DLD1 (cell line): Measurements from ENCODE around the gene TRIM56.
"Not testable (repeated sequence)": the region's sequence is repeated elsewhere in the genome, so short reads cannot be mapped to it uniquely, and the experiment has no call there.

Experiments used
- in situ Hi-C: cut with HindIII; loops from 2 replicates; pipeline ENCODE4 v1.10.0; 2017; ENCODE audit warnings: low sequenced_read_pairs

Gene TRIM56

DNA sequence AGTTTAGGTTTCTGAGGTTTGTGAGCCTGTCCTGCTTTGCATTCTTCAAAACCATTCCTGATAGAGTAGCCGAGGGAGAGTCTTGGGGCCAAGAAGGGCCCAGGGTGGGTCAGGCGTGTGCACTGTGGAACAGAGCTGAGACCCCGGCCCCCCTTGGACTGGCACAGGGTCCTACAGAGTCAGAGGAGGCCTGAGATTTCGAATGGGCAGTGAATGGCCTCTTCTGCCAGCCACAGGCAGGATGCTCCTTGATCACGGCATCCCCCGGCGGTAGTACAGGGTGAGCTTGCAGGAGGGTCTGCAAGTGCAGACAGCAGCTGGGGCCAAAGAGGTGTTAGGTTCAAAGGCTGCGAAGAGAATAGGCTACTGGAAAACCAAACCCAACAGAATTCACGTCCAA is 4.6 kb downstream of the TRIM56 start:
- in situ Hi-C loops, result no loop called here

DNA sequence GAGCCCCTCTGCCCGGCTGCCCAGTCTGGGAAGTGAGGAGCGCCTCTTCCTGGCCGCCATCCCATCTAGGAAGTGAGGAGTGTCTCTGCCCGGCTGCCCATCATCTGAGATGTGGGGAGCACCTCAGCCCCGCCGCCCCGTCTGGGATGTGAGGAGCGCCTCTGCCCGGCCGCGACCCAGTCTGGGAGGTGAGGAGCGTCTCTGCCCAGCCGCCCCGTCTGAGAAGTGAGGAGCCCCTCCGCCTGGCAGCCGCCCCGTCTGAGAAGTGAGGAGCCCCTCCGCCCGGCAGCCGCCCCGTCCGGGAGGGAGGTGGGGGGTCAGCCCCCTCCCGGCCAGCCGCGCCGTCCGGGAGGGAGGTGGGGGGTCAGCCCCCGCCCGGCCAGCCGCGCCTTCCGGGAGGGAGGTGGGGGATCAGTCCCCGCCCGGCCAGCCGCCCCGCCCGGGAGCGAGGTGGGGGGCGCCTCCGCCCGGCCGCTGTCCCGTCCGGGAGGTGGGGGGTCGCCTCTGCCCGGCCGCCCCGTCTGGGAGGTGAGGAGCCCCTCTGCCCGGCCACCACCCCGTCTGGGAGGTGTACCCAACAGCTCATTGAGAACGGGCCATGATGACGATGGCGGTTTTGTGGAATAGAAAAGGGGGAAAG is 7.1 kb downstream of the TRIM56 start:
- in situ Hi-C loops, result not testable (repeated sequence)

DNA sequence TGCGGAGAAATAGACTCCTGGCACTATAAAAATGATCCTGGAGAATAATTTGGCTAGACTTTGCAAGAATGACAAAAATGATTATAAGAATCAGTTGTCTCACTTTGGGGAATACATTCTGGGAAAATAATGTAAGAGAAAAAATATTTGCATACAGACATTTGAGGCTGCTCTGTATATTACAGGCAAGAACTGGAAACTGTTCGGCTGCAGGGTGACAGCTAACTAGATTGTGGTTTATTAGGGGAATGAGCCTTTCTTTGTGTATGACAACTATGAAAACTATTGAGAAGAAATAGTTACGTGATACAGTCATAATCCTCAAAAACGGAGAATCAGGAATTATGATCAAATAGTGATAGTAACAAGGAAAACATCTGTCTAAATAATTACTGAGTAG is 8.6 kb downstream of the TRIM56 start:
- in situ Hi-C loops, result no loop called here

DNA sequence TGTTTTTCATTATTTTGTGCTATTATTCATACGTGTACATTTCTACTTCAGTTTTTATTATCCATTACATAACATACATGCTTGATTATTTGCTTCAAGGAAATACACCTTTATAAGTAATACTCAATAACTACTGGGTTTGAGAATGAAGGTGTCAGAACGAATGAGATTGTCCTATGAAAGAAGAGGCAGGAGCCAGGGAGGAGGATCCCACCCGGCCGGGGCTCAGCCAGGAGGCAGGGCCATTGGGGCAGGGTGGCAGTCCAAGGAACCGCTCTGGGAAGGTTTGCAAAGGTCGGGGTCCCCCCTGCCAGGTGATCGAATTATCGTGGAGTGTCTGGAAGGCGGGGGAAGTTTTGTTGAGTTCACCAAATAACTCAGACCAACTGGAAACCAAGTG is 9.1 kb downstream of the TRIM56 start:
- in situ Hi-C loops, result no loop called here

DNA sequence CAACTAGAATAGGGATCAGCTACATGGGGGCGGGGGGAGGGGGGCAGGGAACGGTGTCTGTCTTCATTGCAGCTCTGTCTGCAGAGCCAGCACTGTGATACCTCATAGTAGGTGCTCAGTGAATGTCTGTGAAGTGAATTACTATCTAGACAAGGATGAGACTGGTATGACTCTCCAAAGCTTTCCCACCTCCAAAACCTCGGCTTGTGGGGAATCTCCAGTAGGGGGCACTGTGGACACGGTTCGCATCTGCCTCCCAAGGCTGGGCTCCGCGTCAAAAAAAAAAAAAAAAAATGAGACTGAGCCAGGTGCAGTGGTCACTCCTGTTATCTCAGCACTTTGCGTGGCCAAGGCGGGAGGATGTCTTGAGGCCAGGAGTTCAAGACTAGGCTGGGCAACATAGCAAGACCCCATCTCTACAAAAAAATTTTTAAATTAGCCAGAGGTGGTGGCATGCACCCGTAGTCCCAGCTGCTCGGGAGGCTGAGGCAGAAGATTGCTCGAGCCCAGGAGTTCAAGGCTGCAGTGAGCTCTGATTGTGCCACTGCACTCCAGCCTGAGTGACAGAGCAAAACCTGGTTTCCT is 9.6 kb downstream of the TRIM56 start:
- in situ Hi-C loops, result no loop called here

DNA sequence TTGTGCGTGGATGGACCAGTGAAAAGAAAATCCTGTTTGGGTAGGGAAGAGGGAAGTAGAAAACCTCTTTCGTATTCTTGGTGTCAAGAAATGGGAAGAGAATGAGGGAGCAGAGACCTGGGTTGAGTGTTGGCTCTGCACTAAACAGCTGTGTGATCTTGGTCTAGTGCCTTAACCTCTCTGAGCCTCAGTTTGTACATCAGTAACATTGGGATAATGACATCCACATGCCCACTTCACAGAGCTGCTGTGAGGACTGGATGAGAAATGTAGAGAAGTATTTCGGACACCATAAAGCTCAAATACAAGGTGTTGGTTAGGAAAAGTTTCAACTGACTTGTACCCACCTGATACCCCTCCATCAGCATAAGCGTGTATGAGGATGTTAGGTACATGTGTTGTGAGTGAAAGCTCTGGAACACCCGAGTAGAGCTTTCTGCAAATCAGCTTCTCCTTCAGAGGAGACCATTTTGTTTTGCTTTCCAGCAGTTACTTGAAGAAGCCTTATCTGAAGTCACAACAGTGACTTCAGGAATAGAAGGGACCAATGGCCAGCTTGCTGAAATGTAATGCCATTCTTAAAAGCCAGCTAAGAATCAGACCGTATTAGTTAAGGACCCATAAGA is 11.2 kb downstream of the TRIM56 start:
- in situ Hi-C loops, result no loop called here

DNA sequence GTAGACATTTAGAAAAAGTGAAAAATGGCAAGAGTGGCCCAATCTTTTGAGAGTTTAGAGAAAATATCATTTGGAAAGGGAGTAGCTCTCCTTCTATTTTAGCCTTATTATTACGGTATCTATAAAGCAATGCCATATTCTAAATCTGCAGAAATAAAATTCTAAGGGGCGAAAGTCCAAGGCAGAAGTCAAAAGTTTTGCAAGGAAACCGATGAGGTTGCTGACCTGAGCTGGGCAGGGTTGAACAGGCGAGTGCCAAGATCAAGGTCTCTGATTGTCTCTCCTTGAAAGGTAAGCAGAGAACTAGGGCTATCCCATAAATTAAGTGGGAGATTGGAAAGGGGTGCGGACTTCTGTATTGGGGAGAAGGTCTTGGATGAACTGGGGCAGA is 11.7 kb downstream of the TRIM56 start:
- in situ Hi-C loops, result no loop called here

DNA sequence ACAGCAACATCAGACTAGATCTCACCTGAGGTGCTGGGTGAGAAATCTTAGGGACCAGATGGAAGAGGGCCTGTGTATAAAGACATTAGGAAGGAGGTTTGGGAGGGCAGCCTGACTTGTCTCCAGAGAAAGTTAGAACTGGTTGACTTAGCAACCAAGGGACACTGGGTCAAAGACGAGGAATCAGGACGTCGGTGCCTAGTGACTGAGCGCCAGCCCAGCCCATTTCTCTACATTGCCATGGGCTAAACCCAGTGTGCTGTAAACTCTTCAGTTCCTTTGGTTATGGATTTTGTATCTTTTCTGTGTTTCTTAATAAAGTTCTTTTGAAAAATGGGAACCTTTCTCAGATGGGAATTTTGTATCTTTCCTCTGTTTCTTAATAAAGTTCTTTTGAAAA is 12.3 kb downstream of the TRIM56 start:
- in situ Hi-C loops, result no loop called here

DNA sequence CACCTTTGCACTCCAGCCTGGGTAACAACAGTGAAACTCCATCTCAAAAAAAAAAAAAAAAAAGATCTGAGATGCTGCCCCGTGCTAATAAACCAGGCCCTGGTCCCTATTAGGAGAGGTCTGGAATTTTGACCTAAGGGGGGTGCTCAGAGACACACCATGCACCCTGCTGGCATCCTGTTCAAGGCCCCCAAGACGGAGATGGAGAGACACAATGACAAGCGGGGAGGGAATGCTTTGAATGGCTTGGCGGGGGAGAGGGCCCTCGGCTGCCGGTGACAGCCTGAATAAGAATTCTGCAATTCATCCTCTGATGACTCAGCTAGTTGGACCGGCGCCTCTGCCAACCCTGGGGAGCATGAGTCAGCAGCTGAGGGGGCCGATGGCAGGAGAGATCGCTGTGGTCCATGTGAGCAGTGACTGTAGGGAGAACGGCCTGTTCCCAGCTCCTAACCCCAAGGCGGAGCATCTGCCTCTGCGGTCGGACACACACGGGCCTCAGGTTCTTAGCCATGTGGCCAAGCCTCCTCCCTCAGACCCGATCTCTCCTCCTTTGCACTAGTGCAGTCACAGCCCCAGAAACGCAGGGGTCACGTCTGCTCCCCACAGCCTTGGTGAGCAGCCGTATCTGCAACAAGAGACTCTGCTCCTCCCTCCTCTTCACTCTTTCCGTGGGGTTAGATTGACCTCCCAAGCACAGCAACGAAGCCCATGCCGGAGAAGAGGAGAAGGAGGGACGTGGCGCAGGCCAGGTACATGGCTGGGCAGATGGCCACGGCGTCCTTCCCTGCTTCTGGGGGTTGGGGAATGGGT is 14.9 kb downstream of the TRIM56 start:
- in situ Hi-C loops, result no loop called here

DNA sequence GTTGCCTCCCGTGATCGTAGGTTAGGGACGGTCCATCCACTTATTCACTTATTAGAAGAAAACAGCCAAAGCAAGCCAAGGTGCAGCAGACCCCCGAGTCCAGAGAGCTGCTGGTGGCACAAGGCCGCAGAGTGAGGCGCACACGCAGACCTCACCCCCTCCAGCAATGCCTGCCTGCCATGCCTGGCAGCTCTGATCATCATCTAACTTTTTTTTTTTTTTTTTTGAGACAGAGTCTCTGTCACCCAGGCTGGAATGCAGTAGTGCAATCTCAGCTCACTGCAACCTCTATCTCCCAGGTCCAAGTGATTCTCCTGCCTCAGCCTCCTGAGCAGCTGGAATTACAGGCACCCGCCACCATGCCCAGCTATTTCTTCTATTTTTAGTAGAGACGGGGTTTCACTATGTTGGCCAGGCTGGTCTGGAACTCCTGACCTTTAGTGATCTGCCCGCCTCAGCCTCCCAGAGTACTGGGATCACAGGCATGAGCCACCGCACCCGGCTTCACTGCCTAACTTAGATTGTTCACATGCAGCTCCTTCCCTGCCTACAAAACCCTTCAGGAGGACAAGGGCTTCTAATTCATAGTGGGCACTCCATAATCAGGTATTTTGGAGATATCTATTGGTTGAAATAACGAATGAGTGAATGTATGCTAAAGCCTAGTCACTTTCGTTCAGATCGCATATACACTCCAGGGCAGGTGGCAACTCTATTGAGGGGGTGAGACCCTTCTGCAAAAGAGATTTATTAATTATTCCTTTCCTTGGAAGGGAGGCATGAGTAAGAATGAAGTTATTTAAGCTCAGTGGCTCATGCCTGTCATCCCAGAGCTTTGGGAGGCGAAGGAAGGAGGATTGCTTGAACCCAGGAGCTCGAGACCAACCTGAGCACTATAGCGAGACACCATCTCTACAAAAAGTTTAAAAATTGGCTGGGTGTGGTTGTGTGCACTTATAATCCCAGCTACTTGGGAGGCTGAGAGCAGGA is 15.9 kb downstream of the TRIM56 start:
- in situ Hi-C loops, result no loop called here

DNA sequence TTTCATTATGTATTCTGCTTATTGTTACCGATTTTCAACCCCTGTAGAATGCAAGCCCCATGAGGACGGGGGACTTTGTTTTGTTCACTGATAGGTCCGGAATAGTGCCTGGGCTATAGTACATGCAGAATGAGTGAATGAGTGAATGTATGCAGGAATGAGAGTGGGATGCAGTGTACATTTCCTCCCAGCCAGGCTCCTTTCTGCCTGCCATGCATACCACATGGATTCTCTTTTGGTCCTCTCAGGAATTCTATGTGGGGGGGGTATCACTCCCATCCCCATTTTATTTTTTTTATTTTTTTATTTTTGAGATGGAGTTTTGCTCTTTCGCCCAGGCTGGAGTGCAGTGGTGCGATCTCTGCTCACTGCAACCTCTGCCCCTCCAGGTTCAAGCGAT is 16.7 kb downstream of the TRIM56 start:
- in situ Hi-C loops, result no loop called here

DNA sequence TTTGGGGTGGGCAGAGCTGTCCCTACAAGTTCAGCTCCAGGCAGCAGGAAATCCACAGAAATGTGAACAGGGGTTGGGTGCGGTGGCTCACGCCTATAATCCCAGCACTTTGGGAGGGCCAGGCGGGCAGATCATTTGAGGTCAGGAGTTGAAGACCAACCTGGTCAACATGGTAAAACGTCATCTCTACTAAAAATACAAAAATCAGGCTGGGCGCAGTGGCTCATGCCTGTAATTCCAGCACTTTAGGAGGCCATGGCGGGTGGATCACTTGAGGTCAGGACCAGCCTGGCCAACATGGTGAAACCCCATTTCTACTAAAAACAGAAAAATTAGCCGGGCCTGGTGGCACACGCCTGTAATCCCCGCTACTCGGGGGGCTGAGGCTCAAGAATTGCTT is 18.4 kb downstream of the TRIM56 start:
- in situ Hi-C loops, result not testable (repeated sequence)

DNA sequence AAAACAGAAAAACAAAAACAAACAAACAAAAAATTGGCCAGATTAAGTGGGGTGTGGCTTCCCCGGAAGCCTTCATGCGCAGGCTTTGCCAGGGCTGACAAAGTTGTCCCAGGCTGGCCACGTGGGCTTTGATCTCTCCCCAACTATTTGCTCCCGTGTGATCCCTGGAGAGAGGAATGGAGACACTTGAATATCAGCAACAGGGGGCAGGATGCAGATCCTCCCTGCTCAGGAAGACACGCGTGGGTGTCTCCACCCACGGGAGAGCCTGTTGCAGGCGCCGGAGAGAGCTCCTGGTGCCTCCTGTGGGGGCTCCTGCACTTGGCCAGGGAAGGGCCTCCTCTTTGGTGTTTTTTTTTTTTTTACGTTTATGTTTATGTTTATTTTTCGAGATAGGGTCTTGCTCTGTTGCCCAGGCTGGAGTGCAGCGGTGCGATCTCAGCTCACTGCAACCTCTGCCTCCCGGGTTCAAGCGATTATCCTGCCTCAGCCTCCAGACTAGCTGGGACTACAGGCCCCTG is 19.0 kb downstream of the TRIM56 start:
- in situ Hi-C loops, result no loop called here

DNA sequence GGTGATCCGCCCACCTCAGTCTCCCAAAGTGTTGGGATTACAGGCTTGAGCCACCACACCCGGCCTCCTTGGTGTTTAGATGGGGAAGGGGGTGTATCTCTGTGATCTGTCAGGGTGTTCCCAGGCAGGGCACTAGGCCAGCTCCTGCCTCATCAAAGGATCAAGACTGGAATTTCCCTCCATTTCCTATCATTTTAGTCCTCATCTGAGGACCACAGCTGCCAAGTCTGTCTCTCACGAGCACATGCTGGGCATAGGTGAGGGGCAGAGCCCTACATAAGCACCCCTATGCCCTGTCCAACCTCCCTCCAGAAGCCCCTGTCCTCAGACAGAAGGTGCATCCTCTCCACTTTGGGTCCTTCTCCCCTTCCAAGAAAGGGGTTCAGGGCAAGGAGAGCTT is 19.5 kb downstream of the TRIM56 start:
- in situ Hi-C loops, result no loop called here

DNA sequence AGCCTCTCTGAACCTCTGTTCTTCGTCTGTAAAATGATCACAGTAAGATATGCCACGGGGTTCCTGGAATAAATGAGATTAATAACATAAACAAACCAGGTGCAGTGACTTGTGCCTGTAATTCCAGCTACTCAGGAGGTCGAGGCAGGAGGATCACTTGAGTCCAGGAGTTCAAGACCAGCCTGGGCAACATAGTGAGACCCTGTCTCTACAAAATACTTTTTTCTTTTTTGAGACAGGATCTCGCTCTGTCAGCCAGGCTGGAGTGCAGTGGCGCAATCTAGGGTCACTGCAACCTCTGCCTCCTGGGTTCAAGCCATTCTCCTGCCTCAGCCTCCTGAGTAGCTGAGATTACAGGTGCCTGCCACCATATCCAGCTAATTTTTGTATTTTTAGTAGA is 20.0 kb downstream of the TRIM56 start:
- in situ Hi-C loops, result not testable (repeated sequence)

DNA sequence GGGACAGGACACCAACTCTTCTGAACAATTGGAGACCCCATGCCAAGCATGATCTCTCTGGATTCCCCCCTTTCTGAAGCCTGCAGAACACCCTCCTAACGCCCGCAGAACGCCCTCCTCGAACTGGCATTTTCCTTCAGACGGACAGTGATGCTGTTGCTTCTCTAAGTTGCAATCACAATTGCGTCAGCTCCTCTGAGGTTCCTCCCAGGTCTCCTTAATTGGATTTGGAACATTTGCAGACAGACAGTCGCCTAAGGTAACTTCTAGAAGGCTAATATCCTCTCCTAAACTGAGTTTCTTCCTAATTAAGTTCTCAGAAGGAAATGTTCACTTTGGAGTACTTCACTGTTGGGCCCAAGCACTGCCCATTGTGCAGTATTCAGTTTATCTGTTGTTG is 21.1 kb downstream of the TRIM56 start:
- in situ Hi-C loops, result no loop called here

DNA sequence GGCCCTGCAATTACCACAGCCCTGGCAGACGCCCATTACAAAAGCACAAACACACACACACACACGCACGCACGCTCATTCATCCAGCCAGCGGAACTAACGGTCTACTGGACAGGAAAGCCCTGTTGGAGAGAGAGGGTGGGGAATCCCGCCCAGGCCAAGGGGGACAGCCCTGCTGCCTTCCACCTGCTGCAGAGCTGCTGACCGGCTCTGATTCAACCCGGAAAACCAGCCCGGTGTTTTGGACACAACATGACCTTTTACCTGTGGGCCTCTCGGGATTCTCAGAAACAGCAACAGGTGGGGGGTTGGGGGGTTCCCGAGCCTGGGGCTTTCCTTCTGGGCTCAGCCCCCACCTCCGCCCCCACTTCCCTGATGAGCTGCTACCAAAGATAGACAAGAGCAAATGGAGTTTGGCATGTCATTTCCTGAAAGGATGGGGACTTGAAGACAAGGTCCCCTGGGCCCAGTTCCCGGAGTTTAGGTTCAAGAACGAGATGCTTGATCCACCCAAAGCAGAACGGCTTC is 23.1 kb downstream of the TRIM56 start:
- in situ Hi-C loops, result no loop called here

DNA sequence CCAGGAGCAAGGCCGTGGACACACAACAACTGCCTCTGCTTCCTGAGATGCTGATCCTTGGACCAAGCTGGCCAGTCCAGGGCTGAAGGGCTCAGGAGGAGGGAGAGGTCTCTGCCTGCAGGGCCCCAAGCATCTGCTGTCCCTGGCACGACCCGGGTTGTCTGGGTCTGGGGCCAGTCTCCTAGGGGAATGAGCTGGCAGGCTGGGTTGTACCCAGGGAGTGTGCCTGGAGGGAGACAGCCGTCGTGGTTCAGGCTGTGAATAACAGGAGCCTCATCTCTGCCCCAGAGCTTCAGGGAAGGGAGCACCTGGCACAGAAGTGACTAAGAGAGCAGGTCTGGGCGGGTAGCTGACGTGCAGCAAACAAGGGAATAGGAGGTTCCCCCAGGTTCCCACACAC is 23.7 kb downstream of the TRIM56 start:
- in situ Hi-C loops, result no loop called here

DNA sequence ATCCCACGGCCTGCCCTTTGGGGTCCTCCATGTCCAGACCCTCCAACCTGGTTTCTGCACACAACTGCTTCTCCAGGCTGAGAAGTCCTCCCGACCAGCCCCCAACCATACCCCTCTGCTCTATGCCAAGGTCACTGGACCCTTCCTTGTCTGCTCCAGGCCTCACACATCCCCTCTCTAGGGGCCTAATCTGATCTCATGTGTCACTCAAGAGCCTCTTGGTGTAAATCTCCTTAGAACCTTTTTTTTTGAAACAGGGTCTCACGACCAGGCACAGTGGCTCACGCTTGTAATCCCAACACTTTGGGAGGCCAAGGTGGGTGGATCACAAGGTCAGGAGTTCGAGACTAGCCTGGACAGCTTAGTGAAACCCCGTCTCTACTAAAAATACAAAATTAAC is 24.1 kb downstream of the TRIM56 start:
- in situ Hi-C loops, result no loop called here

DNA sequence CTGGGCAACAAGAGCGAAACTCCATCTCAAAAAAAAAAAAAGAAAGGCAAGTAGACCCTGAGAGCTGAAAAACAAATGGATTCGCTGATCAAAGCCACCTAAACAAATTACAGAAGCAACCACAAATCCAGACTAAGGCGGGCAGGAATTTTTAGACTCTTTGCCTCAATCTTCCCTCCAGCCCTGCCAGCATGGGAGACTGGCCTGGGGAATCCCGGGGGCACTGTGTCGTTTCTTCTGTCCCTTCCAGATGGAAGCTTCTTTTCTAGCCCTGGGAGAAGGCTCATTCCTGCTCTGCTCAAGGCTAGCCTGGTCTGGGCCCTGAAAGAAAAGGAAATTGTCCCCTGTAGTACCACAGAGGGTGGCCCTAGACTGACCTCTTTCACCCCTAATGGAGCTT is 26.0 kb downstream of the TRIM56 start:
- in situ Hi-C loops, result no loop called here
